GM21515 (cell line): ENCODE results near the gene LRMDA.

Experiments used
- ATAC-seq: cut with Tn5 transposase; IDR thresholded peaks from one replicate; pipeline ENCODE4 v1.9.1; 2021; ENCODE audit not compliant: unreplicated experiment

LRMDA gene

DNA sequence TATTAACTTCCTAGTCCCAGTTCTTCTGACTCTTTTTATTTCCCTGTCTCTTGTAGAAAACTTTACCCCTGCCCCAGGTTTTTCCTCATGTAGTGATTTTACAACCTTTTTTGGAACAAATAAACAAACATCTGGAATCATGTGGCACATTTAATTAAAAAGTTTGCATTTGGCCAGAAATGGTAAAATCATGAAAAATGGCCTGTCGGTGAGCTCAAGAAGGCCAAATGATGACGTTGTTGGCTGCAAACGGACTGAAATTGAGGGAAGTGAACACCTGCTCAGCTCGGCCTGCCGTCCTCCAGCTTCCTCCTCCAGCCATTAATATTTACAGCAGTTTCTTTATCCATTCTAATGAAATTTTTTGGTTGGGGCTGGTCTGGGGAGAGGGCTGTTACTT, 902.8 kb downstream of the LRMDA start:
- ATAC-seq: no peak

DNA sequence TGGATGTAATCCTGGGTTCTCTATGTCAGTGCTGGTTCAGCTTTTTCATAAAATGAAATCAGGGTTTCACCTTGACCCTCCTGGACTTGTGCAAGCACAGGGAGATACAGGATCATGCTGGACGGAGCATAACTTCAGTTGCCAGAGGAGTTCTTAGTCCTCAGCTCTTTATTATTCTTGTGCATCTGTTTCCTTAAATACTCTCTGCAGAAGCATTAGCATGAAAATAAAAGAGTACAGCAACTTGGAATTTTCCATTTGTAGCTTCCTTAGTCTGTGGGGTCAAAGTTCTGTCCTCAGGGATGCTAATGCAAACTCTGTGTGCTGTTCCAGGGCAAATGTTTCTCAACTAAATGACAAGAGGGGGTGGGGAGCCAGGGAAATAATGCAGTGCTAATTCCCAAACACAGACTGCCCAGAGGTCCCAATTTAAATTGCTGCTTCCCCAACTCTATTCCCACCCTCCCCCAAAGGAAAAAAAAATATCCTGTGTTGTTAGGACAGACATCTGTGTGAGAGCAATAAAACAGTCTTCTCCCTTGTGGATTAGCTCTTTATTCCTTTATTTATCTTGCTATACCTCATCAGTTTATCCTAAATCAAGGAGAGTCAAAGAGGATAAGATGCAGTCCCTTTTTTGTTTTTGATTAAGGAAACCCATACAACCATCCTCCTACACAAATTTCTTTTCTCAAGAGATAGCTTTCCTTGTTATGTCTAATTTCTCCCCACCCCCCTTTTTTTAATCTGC, 905.0 kb downstream of the LRMDA start:
- ATAC-seq: no peak

DNA sequence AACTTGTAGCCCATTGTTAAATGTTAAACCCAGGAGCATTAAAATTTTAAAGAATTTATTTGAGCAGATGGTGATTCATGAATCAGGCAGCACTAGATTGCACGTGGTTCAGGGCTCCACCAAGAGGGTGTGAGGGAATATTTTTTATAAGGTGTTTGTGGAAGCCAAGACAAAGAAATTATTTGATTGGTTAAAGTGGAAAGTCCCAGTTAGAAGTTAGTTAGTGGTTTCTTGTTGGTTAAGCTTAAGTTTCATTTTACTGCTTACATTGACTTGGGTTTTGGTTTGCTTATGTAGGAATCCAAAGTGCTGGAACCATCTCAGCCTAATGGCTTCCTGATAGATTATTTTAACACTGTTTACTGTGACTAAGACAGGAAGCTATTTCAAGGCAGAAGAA, 906.2 kb downstream of the LRMDA start:
- no peak for ATAC-seq

DNA sequence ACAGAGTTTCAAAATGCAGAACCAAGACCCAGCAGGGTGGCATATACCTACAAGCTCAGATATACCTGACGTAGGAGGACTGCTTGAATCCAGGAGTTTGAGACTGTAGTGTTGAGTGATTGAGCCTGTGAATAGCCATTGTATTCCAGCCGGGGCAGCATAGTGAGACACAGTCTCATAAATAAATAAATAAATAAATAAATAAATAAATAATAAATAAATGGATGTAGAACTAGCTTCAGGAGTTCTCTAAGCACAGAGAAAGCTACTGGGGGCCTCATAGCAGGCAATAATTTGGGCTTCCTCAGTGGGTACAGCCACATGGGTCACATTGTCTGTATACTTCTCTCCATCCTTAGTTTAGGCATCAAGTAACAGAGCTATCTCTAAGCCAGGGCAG, 906.8 kb downstream of the LRMDA start:
- no peak for ATAC-seq

DNA sequence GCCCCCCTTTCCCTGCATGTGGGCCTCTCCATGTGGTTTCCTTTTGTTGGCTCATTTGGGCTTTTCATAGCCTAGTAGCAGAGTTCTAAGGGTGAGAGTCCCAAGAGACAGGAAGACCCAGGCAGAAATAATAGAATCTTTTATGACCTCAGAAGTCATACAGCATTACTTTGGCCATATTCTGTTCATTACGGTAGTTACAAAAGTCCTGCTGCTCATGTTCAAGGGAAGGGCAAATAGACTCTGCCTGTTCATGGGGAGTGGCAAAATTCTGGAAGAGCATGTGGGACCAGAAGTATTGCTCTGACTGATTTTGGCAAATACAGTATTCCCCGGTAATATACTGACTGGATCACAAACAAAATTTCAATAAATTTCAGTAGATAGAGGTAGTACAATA, 910.3 kb downstream of the LRMDA start:
- ATAC-seq: no peak

DNA sequence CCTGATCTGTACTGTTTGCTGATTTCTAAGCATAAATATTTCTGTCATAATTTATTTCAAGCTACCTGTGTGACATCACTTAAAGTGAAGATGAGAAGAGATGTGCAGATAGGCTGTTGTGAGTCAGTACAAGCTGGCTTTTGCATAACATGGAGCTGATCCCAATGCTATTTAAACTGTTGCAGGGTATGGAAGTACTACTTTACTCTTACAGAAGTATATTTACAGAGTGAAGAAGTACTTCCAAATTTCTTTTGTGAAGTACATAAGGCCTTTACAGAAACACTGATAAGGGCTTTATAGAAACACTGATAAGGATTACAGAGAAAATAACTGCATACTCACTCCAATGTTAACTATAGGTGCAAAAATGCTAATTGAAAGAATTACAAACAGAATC, 911.6 kb downstream of the LRMDA start:
- ATAC-seq: no peak

DNA sequence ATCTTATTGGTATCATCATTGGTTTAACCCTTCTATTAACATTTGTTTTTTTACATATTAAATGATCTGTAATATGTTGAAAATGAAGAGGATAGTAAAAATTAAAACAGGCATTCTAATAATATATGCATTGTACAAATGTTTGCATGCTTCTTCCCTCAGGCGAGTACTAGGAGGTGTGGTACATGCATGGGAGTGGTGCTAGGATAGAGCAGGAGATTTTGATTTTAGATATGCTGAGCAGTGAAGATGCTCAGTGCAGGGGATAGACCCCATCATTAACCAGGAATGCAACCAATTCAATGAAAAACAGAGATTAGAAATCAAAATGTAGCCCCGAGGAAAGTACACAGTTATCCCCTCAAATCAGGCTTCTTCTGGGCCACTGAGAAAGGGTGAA, 916.4 kb downstream of the LRMDA start:
- ATAC-seq: no peak

DNA sequence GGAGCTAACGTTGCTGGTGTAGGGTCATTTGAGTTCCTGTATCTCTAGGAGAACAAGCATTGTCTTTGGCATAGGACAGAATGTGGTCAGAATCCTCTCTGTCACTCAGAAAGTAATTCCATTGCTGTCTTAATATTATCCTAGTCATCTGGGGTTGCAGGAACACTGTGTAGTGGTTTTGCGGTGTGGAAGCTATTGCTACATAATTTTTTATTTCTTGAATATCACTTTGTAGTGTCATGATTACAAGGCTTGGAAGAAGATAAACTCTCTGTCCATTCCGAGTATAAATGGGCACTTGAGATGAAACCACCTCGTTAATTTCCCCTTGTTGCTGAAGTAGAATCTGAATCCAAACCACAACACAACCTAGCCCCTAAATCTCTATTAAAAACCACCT, 919.2 kb downstream of the LRMDA start:
- no peak for ATAC-seq

DNA sequence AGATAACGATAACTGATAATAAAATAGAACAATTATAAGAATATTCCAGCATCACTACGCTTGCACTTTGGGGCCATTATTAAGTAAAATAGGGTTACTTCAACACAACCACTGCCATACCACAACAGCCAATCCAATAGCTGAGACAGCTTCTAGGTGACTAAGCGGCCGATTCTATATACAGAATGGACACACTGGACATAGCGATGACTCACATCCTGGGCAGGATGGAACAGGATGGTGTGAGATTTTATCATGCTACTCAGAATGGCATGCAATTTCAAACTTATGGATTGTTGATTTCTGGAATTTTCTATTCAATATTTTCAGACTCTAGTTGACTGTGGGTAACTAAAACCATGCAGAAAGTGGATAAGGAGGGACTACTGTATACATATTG, 920.9 kb downstream of the LRMDA start:
- ATAC-seq: no peak

DNA sequence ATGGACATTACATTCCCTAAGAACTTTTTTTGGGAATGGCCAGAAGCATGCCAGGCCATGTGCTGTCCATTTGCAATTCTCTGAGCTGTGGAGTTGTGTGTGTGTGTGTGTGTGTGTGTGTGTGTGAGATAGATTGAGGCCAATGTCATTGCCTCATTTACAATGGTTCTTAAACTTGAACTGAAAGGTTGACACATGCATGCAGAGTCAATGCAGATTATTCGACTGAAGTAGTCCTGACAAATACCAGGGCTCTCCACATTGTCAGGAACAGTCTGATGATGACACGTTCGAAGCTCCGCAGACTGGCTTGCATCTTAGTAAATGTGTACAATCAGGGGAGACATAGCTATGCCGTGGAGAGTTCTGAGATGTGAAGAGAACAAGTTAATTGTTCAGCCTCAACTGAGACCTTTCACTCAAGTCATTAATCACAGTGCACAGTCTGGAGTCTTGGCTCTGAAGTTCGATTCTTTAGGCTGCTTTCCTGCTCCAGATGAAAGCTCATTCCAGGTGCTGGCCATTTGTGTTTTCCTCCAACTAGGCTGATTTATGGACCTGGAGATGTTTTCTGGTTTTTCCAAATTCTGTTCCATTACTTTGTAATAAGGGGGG, 921.9 kb downstream of the LRMDA start:
- ATAC-seq: no peak

DNA sequence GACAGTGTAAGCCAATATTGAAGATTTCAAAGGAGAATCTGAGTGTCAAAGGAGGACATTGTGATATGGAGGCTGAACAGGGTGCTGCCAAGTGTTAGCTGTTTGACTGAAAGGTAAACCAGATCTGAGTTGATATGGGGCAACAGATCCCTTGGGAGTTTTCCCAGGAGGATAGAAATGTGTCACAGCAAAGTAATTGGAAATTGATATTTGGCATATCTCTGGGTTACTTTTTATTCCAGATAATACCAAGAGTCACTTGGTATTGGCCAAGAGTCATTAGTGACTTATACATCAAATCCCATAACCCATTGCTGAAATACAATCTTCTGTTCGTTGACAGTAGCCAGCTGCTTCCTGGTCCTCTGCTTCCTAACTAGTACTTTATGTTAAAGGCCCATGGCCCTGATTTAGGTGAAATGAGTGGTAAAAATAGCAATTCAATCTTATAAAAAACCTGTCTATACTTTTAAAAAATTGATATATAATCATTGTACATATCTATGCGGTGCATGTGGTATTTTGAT, 922.9 kb downstream of the LRMDA start:
- no peak for ATAC-seq

DNA sequence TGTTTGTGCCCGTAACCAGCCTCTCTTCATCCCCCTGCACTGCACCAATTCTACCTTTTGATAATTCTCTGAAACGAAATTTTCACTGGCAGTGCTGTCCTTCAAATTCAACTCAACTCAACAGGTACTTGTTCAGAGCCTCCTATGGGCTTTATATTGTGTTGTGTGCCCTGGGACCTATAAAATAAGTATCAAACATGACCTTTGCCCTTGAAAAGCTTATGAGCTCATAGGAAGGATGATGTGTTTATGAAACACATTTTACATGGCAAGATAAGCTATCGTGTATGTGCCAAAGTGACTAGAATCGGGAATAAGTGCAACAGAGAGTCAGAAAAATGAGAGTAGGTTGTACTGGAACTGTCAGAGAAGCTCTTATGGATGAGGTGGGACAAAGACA, 923.5 kb downstream of the LRMDA start:
- ATAC-seq: no peak

DNA sequence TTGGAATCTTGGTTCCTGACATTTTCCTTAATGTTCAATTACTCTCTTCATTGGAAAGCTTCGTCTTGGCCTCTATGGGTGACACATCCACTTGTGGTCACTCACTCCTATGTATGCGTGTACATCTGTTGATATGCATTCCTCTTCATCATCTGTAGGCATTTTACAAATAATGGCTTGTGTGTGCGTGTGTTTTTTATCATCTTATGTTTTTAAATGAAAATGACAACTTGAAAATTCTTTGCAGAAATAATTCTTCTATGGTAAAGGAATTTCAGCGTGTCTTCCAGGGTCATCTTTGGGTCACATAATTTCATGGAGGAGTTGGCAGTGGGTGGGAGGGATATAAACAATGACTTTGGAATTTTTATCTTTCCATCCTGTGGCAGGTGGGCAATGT, 925.1 kb downstream of the LRMDA start:
- no peak for ATAC-seq

DNA sequence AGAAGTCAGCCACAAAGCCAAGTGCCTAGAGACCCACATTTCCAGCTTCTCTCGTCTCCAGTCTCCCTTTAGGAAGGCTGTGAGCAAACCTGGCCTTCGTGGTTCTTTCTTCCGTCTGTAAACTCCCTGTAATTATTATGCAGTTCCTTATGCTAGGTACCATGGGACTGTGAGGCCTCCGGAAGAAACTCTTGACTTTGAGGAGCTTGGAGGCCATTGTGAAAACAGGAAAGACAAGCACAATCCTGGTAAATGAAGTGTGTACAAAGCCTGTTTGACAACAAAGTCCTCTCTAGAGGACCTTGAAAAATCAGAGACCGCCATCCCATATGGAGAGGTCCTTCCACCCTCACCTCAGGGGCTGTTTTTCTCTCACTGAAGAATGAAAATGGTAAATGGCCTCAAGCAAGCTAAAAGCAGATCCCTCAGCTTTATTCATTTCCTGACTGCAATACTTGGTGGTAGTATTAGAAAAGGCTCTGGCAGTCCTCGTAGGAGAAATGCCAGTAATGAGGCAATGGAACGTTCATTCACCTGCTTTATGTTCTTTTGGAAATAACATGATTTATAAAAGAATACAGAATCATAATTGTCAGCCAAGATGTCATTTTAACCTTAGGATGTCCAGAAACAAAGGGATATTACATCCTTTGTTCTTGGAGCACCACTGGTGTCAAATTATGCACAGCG, 926.4 kb downstream of the LRMDA start:
- no peak for ATAC-seq

DNA sequence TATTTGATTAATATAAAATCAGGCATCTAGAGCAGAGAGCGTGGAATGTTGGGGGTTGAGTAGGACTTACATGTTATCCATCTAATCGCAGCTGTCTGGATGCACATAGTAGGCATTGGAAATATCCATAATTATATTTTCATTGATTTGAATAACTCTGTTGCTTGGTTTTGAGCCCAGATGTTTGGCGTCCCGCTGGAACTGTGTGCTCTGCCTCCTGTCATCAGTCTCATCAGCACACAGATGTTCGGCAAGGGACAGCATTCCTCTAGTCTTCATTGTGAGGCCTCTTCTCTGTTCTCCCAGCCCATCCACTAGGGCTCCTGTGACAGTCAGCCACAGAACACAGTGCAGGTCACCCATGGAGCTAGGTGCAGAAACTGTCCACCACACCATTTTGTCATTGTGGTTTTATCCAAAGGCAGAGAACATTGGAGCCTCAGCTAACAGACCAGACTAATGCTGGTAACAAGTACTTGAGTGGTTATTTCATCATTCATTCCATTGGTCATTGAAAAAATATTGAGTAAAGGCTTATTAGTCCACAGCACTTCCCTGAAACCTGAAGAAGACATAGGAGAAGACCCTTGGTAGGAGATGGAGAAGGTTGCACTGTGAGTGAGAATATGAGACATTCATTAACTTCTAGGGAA, 927.4 kb downstream of the LRMDA start:
- no peak for ATAC-seq

DNA sequence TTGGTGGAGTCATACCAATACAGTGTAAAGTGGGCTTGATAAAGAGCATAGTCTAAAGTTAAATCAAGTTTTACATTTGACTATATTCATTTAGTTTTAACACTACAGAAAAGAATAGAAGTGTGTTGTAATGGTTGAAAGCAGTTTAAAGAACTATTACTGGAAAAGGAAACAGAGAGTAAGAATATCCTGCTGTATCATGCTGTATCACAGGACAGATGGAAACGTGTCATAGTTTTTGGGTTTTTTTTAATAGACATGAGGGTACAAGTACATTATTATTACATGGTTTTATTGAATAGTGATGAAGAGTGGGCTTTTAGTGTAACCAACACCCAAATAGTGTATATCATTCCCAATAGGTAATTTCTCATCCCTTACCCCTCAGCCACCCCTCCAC, 944.3 kb downstream of the LRMDA start:
- ATAC-seq: no peak

DNA sequence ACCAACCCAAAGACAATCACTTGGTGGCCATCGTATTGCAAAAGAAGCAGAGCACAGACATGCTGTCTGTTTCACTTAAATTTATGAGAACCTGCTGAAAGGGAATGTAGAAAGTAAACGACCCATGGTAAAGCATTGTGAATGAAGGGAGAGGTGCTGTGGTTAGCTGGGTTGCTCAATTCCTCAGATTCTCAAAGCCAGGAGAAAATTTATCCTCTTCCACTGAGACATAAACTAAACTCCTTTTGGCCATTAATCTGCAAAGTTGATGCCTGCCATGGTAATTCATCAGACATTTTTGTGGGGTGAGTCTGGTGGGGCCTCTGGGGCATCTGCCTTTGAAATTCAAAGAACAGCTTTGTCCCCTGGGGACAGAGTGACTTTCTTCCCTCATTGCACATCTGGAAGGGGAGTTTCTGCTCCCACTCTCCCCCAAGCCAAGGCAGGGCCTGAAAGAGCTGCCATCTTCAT, 951.0 kb downstream of the LRMDA start:
- ATAC-seq: no peak

DNA sequence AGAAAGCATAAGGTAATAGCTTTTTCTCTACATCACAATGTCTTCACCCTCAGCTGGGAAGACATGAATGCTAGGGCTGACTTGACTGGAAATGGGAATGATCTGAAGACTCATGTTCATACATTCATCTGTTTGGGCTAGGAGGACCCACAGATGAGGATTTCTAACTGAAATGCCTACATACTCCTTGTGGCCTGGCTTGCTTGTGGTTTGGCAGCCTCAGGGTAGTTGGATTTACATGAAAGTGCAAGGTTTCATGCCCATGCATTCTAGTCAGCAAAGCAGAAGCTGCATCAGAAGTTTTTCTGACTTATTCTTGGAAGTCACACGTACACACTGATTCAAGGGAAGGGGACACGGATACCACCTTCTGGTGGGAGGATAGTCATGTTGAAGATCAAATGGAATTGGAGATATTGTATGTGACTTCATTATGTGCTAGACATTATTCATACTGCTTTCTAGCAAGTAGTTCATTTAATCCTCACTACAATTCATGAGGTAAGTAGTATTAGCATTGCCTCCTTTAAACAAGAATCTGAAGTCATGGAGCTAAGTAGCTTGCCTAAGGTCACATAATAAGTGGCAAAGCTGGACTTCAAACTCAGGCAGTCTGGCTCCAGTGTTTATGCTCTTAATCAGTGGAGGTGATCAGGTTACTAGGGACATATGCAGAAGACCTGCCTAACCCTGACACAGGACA, 957.0 kb downstream of the LRMDA start:
- ATAC-seq: no peak

DNA sequence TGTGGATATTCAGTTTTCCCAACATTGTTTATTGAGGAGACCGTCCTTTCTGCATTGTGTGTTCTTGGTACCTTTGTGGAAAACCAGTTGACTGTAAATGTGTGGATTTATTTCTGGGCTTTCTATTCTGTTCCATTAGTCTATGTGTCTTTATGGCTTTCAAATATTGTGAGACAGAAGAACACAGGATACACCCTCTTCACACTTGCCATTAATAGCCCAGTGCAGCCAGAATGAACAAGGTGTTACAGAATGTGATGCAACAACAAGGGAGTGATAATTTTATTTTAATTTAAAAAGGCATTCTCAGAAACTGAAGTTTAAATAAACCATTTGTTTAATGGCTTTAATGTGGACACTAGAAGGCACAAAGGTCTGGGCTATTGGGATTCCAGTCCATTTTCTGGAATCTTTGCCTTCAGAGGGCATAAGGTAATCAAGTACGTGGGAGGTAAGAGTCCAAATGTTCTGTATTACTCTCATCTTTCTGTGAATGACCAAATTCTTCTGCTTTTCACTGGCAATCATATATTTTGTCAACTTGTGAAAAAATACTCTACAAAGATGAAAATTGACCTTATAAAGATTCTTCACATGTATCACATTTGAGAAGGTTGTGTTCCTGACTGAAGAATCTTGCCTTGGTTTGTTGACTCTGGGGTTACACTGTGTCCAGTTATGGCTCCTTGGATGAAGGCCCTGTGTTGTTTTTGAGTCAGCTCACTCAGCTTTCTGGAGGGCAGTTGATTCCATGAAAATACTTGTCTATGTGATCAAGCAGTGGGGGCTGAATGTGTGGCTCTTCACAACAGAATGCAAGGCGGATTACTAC, 962.7 kb downstream of the LRMDA start:
- no peak for ATAC-seq

DNA sequence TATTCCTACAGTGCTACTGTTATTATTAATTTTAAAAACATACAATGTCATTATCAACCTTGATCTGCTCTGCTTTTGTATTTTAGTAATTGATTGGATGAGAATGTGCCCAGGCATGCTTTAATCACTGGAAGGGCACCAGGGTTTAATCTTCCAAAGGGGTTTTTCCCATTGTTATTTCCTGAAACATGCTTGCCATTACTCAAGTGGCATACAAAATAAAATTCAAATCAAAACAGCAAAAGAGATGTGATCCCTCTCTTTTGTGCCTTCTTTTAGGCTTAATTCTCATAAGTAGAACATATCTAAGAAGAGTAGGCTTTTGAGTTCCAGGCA, 963.3 kb downstream of the LRMDA start:
- ATAC-seq: no peak
